Tibial nerve (tissue), 3 donors: Measurements from ENCODE around the gene TIMM17A.

Source experiments
- POLR2A ChIP-seq, 2 donors: fragments of 450-650 bp; IDR thresholded peaks; one replicate each; pipeline ENCODE4 v1.6.1; 2017; ENCODE audit warnings: antibody characterized with exemption in 2 of 2, mild to moderate bottlenecking in 2 of 2, moderate library complexity in 2 of 2
- TF ChIP-seq, protein P1 (sequence below), 5 experiments: fragments of 200-600 bp in 3 of 5; fragments of 450-650 bp in 2 of 5; sonication (generic) in 3 of 5; IDR thresholded peaks; one replicate each; pipeline ENCODE4 v1.5.1; 2016 to 2019; ENCODE audit warnings: antibody characterized with exemption in 5 of 5, mild to moderate bottlenecking in 3 of 5, moderate library complexity in 2 of 5

DNA sequence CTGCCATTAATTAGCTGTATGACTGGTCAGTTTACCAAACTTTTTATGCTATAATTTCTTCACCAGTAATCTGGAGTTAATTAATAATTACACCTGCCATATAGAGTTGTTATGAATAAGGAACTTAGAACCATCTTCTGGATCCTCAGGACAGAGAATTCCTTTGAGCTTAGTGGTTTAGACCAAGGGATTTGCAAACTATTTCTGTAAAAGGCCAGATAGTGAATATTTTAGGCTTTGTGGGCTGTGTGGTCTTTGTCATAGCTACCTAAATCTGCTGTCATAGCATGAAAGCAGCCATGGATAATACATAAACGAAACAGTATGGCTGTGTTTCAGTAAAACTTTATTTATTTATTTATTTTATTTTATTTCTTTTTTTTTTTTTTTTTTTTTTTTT is 9.0 kb downstream of the TIMM17A start:
- TF ChIP-seq, protein P1, sequence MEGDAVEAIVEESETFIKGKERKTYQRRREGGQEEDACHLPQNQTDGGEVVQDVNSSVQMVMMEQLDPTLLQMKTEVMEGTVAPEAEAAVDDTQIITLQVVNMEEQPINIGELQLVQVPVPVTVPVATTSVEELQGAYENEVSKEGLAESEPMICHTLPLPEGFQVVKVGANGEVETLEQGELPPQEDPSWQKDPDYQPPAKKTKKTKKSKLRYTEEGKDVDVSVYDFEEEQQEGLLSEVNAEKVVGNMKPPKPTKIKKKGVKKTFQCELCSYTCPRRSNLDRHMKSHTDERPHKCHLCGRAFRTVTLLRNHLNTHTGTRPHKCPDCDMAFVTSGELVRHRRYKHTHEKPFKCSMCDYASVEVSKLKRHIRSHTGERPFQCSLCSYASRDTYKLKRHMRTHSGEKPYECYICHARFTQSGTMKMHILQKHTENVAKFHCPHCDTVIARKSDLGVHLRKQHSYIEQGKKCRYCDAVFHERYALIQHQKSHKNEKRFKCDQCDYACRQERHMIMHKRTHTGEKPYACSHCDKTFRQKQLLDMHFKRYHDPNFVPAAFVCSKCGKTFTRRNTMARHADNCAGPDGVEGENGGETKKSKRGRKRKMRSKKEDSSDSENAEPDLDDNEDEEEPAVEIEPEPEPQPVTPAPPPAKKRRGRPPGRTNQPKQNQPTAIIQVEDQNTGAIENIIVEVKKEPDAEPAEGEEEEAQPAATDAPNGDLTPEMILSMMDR (IDR thresholded peaks at IDR 0.05), result no peak
- no peak for TF ChIP-seq POLR2A (IDR thresholded peaks at IDR 0.05)
